ENCODE measurements around the gene SMAD9. TPM values are rescaled to one million over a fixed set of nuclear protein-coding genes. Genes with fewer than 3 reads are reported as not detected.

SMAD9 gene
- total RNA-seq, 1 experiment from 2014 or later: 1.1 TPM

GRCh38 chr13:36912369-36912768 is 7.7 kb downstream of the SMAD9 start:
- Histone ChIP-seq H3K9ac (ENCODE audit: extremely low read depth, insufficient read length, low read length) (no peak overlapping the region), H3T11ph (ENCODE audit: low read length) (no peak overlapping the region), H4K20me1 (ENCODE audit: control insufficient read depth, insufficient read depth, insufficient read length) (no peaks in the 10 kb centered on the region), H3K4me1 (ENCODE audit: insufficient read depth, low read length) (no peaks in the 10 kb centered on the region), H3K27ac (ENCODE audit: insufficient read length, low read depth, low read length) (no peak overlapping the region), H3K56ac (ENCODE audit: insufficient read length, low read depth, low read length) (no peak overlapping the region), H2BK12ac (ENCODE audit: insufficient read length, low read depth, low read length) (no peak overlapping the region), H4K5ac (ENCODE audit: insufficient read length, low read depth, low read length) (no peak overlapping the region), H4K8ac (replicated peaks; ENCODE audit: insufficient read length, low read depth, low read length) (no peak overlapping the region), H3K9me3 (ENCODE audit: control insufficient read depth, low read depth, low read length) (no peaks in the 10 kb centered on the region), H3K4me2 (ENCODE audit: insufficient read depth, insufficient read length, low read length) (no peak overlapping the region), H3K23ac (ENCODE audit: insufficient read length, low read depth, low read length) (no peak overlapping the region), H2AK5ac (ENCODE audit: insufficient read length, low read length) (no peak overlapping the region), H2BK15ac (ENCODE audit: low read depth, low read length) (no peak overlapping the region), H3K4ac (ENCODE audit: low read depth, low read length) (no peak overlapping the region), H3K23me2 (ENCODE audit: insufficient read length, low read depth, low read length, poor library complexity, severe bottlenecking) (no peaks in the 10 kb centered on the region), H4K91ac (ENCODE audit: insufficient read length, low read depth, low read length) (no peak overlapping the region), H2BK5ac (ENCODE audit: insufficient read length, low read length) (no peak overlapping the region), H2BK20ac (ENCODE audit: low read depth, low read length, poor library complexity, severe bottlenecking) (no peak overlapping the region), H3K27me3 (ENCODE audit: insufficient read depth, low read length) (no peaks in the 10 kb centered on the region; the same call in 1 of the 2 replicates), H2AFZ (ENCODE audit: low read length) (no peak overlapping the region), H2BK120ac (ENCODE audit: low read depth, low read length, poor library complexity, severe bottlenecking) (no peak overlapping the region), H3K14ac (ENCODE audit: insufficient read depth, low read length) (no peak overlapping the region), H3K79me1 (ENCODE audit: insufficient read depth, low read depth, low read length, poor library complexity, severe bottlenecking) (no peaks in the 10 kb centered on the region), H3K18ac (ENCODE audit: insufficient read length, low read depth, low read length) (no peak overlapping the region), H3K79me2 (ENCODE audit: insufficient read depth, low read length) (no peaks in the 10 kb centered on the region)
- 0 out of 4 replicates have a peak, but pooled peaks cover 0 to 2% of the 10 kb centered on the region in 2 experiments for H3K4me1 Mint-ChIP-seq
- H3K27ac Mint-ChIP-seq: no peak overlapping the region
- H3K4me3 Mint-ChIP-seq: no peak overlapping the region
- peaks cover 13% of the 10 kb centered on the region for H3K27me3 Mint-ChIP-seq (ENCODE audit: low read depth)
- no peak for TF ChIP-seq CTCF (conservative IDR thresholded peaks at IDR 0.05)
- DNase-seq: no peak
- H3K36me3 Mint-ChIP-seq (ENCODE audit: insufficient read depth in 1 of 3, low read depth in 3 of 3): no peaks in the 10 kb centered on the region
- H3K9me3 Mint-ChIP-seq: no peaks in the 10 kb centered on the region
